Sigmoid colon (tissue), 4 donors: Measurements from ENCODE around the gene GRIK3.

Source experiments
- EP300 ChIP-seq, 4 donors: sonication (generic); formaldehyde crosslinking; IDR thresholded peaks; one replicate each; pipeline ENCODE4 v1.6.1; 2017; ENCODE audit warnings: antibody characterized with exemption in 4 of 4
- POLR2A ChIP-seq, 2 donors: fragments of 450-650 bp; IDR thresholded peaks; one replicate each; pipeline ENCODE4 v1.6.1; 2016; ENCODE audit warnings: antibody characterized with exemption in 2 of 2, mild to moderate bottlenecking in 2 of 2, moderate library complexity in 2 of 2
- POLR2AphosphoS5 ChIP-seq, 4 donors: sonication (generic); formaldehyde crosslinking; IDR thresholded peaks; one replicate each; pipeline ENCODE4 v1.6.1; 2017; ENCODE audit warnings: antibody characterized with exemption in 4 of 4
- TF ChIP-seq, protein P1 (sequence below), 4 experiments: fragments of 450-650 bp in 3 of 4; fragments of 200-600 bp in 1 of 4; IDR thresholded peaks; one replicate each; pipeline ENCODE4 v1.5.1; 2016 to 2019; ENCODE audit warnings: antibody characterized with exemption in 4 of 4, mild to moderate bottlenecking in 3 of 4, moderate library complexity in 2 of 4

DNA sequence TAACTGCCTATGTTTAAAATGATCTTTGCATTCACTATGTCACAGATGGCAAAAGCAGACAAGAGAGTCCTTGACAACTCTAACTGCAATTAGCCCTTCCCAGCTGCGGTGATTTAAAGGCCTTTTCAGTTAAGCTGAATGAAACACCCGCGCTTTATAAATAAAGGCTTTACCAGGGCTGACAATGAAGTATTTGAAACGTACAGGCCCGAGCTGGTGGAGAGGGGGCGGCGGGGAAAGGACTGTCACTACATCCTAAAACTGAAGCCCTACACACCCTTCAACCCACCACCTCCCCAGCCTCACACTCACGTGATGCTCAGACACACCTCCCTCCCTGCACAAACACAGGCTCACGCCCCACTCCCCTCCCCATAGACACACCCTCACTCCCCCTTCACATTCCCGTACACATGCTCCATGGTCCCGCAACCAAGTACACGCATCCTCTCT, 45.5 kb downstream of the GRIK3 start:
- TF ChIP-seq, protein P1, sequence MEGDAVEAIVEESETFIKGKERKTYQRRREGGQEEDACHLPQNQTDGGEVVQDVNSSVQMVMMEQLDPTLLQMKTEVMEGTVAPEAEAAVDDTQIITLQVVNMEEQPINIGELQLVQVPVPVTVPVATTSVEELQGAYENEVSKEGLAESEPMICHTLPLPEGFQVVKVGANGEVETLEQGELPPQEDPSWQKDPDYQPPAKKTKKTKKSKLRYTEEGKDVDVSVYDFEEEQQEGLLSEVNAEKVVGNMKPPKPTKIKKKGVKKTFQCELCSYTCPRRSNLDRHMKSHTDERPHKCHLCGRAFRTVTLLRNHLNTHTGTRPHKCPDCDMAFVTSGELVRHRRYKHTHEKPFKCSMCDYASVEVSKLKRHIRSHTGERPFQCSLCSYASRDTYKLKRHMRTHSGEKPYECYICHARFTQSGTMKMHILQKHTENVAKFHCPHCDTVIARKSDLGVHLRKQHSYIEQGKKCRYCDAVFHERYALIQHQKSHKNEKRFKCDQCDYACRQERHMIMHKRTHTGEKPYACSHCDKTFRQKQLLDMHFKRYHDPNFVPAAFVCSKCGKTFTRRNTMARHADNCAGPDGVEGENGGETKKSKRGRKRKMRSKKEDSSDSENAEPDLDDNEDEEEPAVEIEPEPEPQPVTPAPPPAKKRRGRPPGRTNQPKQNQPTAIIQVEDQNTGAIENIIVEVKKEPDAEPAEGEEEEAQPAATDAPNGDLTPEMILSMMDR (IDR thresholded peaks at IDR 0.05), result no peak
- TF ChIP-seq POLR2A (IDR thresholded peaks at IDR 0.05) (no peak), EP300 (IDR thresholded peaks at IDR 0.05) (no peak), POLR2AphosphoS5 (IDR thresholded peaks at IDR 0.05) (no peak)
